B cell (primary cell): ENCODE results near the gene CCDC87.

Experiments used
- CTCF ChIP-seq: fragments of 200-600 bp; IDR thresholded peaks from one replicate; pipeline ENCODE4 v1.8.0; 2022; ENCODE audit warnings: antibody characterized with exemption, mild to moderate bottlenecking
- EZH2 ChIP-seq: IDR thresholded peaks from 2 replicates; pipeline ENCODE4 v1.6.1; 2012; ENCODE audit warnings: borderline replicate concordance, low read depth, mild to moderate bottlenecking, moderate library complexity, low read length; ENCODE audit not compliant: insufficient read depth, poor library complexity, severe bottlenecking

DNA sequence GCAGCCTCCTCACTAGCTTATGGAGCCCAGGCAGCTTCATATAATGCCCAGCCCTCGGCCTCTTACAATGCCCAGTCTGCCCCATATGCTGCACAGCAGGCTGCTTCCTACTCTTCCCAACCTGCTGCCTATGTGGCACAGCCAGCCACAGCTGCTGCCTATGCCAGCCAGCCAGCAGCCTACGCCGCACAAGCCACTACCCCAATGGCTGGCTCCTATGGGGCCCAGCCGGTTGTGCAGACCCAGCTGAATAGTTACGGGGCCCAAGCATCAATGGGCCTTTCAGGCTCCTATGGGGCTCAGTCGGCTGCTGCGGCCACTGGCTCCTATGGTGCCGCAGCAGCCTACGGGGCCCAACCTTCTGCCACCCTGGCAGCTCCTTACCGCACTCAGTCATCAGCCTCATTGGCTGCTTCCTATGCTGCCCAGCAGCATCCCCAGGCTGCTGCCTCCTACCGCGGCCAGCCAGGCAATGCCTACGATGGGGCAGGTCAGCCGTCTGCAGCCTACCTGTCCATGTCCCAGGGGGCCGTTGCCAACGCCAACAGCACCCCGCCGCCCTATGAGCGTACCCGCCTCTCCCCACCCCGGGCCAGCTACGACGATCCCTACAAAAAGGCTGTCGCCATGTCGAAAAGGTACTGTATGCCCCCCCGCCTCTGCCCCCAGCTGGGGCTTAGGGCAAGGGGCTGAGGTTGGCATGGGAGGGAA lies 32.3 kb upstream of the CCDC87 start:
- no peak for TF ChIP-seq CTCF
- no peak for TF ChIP-seq EZH2
